GM21723 (cell line): ENCODE measurements around the gene PPP1R13B.

ENCODE experiments used
- ATAC-seq: cut with Tn5 transposase; IDR thresholded peaks from one replicate; pipeline ENCODE4 v1.9.1; 2021; ENCODE audit warnings: mild to moderate bottlenecking, moderate library complexity; ENCODE audit not compliant: unreplicated experiment

PPP1R13B gene

DNA sequence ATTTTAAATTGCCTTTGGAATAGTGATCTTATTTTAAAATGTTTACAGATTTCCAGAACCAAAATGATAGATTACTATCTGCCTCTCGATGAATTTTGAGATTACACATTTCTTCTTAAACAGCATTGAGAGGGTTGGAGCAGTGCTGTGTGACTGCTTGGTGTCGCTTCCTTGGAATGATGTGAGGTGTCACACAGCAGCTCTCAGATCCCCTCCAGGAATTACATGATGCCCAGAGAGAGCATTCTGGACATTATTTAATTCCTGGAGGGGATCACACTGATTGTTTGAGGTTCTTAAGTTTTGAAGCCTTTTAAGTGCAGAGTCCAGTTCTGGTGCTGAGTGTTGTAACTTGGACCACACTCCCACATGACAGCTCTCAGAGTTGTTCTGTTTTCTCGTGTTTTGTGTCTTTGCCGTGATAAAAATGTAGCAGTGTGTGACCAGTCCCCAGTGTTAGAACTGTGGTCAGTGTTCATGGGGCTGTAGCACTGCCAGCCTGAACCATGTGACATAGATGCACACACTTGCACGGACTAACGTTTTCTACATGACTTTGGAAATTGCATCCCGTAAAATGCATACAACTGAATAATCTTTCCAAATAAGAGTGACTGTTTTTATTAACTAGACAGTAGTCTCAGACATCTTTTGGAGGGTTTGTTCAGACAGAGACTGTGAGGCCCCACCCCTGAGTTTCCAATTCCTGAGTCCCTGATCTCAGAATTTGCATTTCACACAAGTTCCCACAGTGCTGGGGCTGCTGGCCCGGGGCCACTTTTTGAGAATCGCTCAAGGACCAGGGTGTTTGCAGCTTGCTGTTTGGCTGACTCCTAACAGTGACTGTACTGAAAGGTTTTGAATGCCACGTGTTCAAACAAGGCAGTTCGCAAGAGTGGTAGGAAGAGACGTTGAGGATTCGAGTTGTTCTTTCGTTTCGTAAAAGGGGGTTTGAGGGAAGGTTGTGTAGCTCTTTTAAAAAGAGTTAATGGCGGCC lies 158.2 kb downstream of the PPP1R13B start:
- ATAC-seq = no peak

GRCh38 chr14:103688441-103688840 lies 158.9 kb downstream of the PPP1R13B start:
- ATAC-seq = no peak

DNA sequence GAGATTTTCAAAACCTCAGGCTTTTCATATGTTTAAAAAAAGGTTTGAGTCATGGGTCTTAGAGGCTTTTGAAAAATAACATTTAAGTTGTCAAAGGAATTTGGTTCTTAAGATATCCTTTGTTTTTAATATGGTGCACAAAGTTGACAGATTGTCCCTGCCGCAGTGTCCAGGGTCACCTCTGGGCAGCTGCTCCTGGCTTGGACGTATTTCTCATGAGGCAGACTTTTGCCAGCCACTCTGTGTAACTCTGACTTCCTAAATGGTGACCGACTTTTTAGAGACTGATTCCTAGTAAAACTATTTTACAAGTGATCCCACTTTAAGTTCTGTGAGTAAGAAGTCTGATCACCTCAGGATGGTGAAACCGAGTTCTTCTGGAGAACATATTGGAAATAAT lies 159.7 kb downstream of the PPP1R13B start:
- no peak for ATAC-seq

GRCh38 chr14:103686831-103687485 lies 160.4 kb downstream of the PPP1R13B start:
- no peak for ATAC-seq

GRCh38 chr14:103685276-103686211 lies 161.8 kb downstream of the PPP1R13B start:
- ATAC-seq = no peak

DNA sequence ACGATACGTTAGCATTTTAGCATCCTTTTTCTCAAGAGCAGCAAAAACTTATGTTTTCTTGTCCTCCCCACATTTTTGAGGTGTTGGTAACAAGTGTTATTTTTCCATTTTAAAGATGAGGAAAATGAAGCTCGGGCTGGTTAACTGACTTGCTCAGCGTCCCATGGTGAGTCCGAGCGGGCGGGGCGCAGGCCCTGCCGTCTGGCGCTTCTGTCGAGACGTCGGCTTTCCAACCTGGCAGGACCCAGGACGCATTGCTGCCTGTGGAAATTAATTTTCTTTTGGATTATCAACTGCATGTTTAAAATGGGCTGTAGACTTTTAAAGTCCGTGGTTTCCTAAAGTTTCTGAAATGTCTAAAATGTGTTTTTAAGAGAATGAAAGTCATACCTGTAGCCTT lies 162.5 kb downstream of the PPP1R13B start:
- no peak for ATAC-seq

- no peak for ATAC-seq
These were observed 162.9 kb downstream of the PPP1R13B start for GRCh38 chr14:103684471-103684870.
